HUES64 (cell line): ENCODE data around the gene HOXC9.

Source experiments
- H3K27ac ChIP-seq: 2 replicates; pipeline ENCODE4 v1.7.0; 2013; ENCODE audit warnings: low read depth, low read length, inconsistent platforms
- H3K27me3 ChIP-seq: 2 replicates; pipeline ENCODE4 v1.6.1; 2013; ENCODE audit warnings: mild to moderate bottlenecking, low read length; ENCODE audit not compliant: insufficient read depth
- H3K36me3 ChIP-seq: 2 replicates; pipeline ENCODE4 v1.6.1; 2013; ENCODE audit warnings: mild to moderate bottlenecking, low read length; ENCODE audit not compliant: insufficient read depth
- H3K4me1 ChIP-seq: 2 replicates; pipeline ENCODE4 v1.6.1; 2013; ENCODE audit warnings: mild to moderate bottlenecking, low read length, moderate library complexity; ENCODE audit not compliant: insufficient read depth
- H3K4me3 ChIP-seq: 2 replicates; pipeline ENCODE4 v1.5.1; 2013; ENCODE audit warnings: mild to moderate bottlenecking, low read length, moderate library complexity
- H3K9ac ChIP-seq: 2 replicates; pipeline ENCODE4 v1.6.1; 2013; ENCODE audit warnings: mild to moderate bottlenecking, low read depth, low read length
- H3K9me3 ChIP-seq: 2 replicates; pipeline ENCODE4 v1.6.1; 2013; ENCODE audit warnings: low read depth, low read length; ENCODE audit not compliant: insufficient read depth
- WGBS: fragments of 150-250, 120-280 bp; methylation state at CpG from one replicate; pipeline ENCODE4 v1.1.7; 2013; ENCODE audit warnings: missing lambda C conversion rate; 5-methylcytosine and 5-hydroxymethylcytosine counted together

Gene HOXC9

GRCh38 chr12:53985994-53986685 lies 13.8 kb upstream of the HOXC9 start:
- 20% methylated on average over 49 of the region's 50 CpGs for WGBS

GRCh38 chr12:53986686-53987483 lies 13.1 kb upstream of the HOXC9 start:
- H3K27ac ChIP-seq, result no peak overlapping the region
- no peaks in the 10 kb centered on the region for H3K4me1 ChIP-seq
- H3K4me3 ChIP-seq, result no peak overlapping the region
- peaks cover 100% of the 10 kb centered on the region for H3K27me3 ChIP-seq
- 62% methylated on average over 18 of the region's 21 CpGs for WGBS
- no peaks in the 10 kb centered on the region for H3K36me3 ChIP-seq
- H3K9ac ChIP-seq, result no peak overlapping the region
- no peaks in the 10 kb centered on the region for H3K9me3 ChIP-seq

More at GRCh38 chr12:53985994-53986685, 13.8 kb upstream of the HOXC9 start:
- H3K36me3 ChIP-seq, result no peaks in the 10 kb centered on the region
- no peak overlapping the region for H3K9ac ChIP-seq
- peaks cover 100% of the 10 kb centered on the region for H3K27me3 ChIP-seq
- H3K27ac ChIP-seq, result no peak overlapping the region
- no peak overlapping the region for H3K4me3 ChIP-seq
- no peaks in the 10 kb centered on the region for H3K9me3 ChIP-seq
- H3K4me1 ChIP-seq, result no peaks in the 10 kb centered on the region

GRCh38 chr12:53987787-53988230 lies 12.2 kb upstream of the HOXC9 start:
- 26% methylated on average over 4 of the region's 4 CpGs for WGBS
- Histone ChIP-seq H3K4me3 (no peak overlapping the region), H3K4me1 (no peaks in the 10 kb centered on the region), H3K9ac (no peak overlapping the region), H3K36me3 (no peaks in the 10 kb centered on the region), H3K27ac (no peak overlapping the region), H3K27me3 (peaks cover 100% of the 10 kb centered on the region), H3K9me3 (no peaks in the 10 kb centered on the region)

- Histone ChIP-seq H3K9ac (no peak overlapping the region), H3K9me3 (no peaks in the 10 kb centered on the region), H3K27me3 (peaks cover 100% of the 10 kb centered on the region), H3K4me1 (no peaks in the 10 kb centered on the region), H3K4me3 (no peak overlapping the region), H3K27ac (no peak overlapping the region), H3K36me3 (no peaks in the 10 kb centered on the region)
- 27% methylated on average over 5 of the region's 5 CpGs for WGBS
Observed at GRCh38 chr12:53988541-53989226, 11.3 kb upstream of the HOXC9 start.

GRCh38 chr12:53989227-53990113 lies 10.5 kb upstream of the HOXC9 start:
- no peak overlapping the region for H3K4me3 ChIP-seq
- H3K9me3 ChIP-seq, result no peaks in the 10 kb centered on the region
- H3K4me1 ChIP-seq, result no peaks in the 10 kb centered on the region
- peaks cover 100% of the 10 kb centered on the region for H3K27me3 ChIP-seq
- no peaks in the 10 kb centered on the region for H3K36me3 ChIP-seq
- no peak overlapping the region for H3K9ac ChIP-seq
- 20% methylated on average over 25 of the region's 28 CpGs for WGBS
- H3K27ac ChIP-seq, result no peak overlapping the region

GRCh38 chr12:53990311-53991076 lies 9.5 kb upstream of the HOXC9 start:
- Histone ChIP-seq H3K27ac (no peak overlapping the region), H3K27me3 (peaks cover 100% of the 10 kb centered on the region), H3K4me3 (no peak overlapping the region), H3K36me3 (no peaks in the 10 kb centered on the region), H3K9me3 (no peaks in the 10 kb centered on the region), H3K4me1 (no peaks in the 10 kb centered on the region), H3K9ac (no peak overlapping the region)
- WGBS, result 28% methylated on average over 27 of the region's 27 CpGs

GRCh38 chr12:53991077-53991460 lies 8.9 kb upstream of the HOXC9 start:
- WGBS, result 16% methylated on average over 8 of the region's 8 CpGs
- Histone ChIP-seq H3K4me3 (no peak overlapping the region), H3K27ac (no peak overlapping the region), H3K36me3 (no peaks in the 10 kb centered on the region), H3K9ac (no peak overlapping the region), H3K27me3 (peaks cover 100% of the 10 kb centered on the region), H3K9me3 (no peaks in the 10 kb centered on the region), H3K4me1 (no peaks in the 10 kb centered on the region)

GRCh38 chr12:53992377-53992889 lies 7.5 kb upstream of the HOXC9 start:
- Histone ChIP-seq H3K9me3 (no peaks in the 10 kb centered on the region), H3K4me3 (no peak overlapping the region), H3K36me3 (no peaks in the 10 kb centered on the region), H3K4me1 (no peaks in the 10 kb centered on the region), H3K9ac (no peak overlapping the region), H3K27me3 (peaks cover 100% of the 10 kb centered on the region), H3K27ac (no peak overlapping the region)
- 42% methylated on average over 7 of the region's 7 CpGs for WGBS

GRCh38 chr12:53993162-53994008 lies 6.6 kb upstream of the HOXC9 start:
- H3K36me3 ChIP-seq, result no peaks in the 10 kb centered on the region
- 57% methylated on average over 17 of the region's 18 CpGs for WGBS
- H3K4me1 ChIP-seq, result no peaks in the 10 kb centered on the region
- no peak overlapping the region for H3K27ac ChIP-seq
- no peak overlapping the region for H3K9ac ChIP-seq
- no peak overlapping the region for H3K4me3 ChIP-seq
- H3K27me3 ChIP-seq, result peaks cover 100% of the 10 kb centered on the region
- no peaks in the 10 kb centered on the region for H3K9me3 ChIP-seq
